DND-41 (cell line): ENCODE data around the gene MIEF2.

Source experiments
- ATAC-seq: fragments of 200-7000 bp; cut with Tn5 transposase; 3 replicates; pipeline ENCODE4 v1.9.1; 2021; ENCODE audit warnings: low read depth; ENCODE audit not compliant: insufficient read depth
- DNase-seq: peaks from one replicate; pipeline ENCODE4 v3.0.0-alpha.2; 2020
- H2AFZ ChIP-seq: 2 replicates; pipeline ENCODE4 v1.6.0; 2012; ENCODE audit warnings: low read depth, low read length
- H3K27ac ChIP-seq: 2 replicates; pipeline ENCODE4 v1.5.1; 2012; ENCODE audit warnings: low read length, inconsistent platforms
- H3K27me3 ChIP-seq: fragments of 200-600 bp; sonication (generic); 2 replicates; pipeline ENCODE4 v1.6.0; 2012; ENCODE audit warnings: low read length, mild to moderate bottlenecking, inconsistent platforms; ENCODE audit not compliant: insufficient read depth, poor library complexity
- H3K36me3 ChIP-seq: 2 replicates; pipeline ENCODE4 v1.5.1; 2012; ENCODE audit warnings: low read length, inconsistent platforms; ENCODE audit not compliant: insufficient read depth
- H3K4me1 ChIP-seq: 2 replicates; pipeline ENCODE4 v1.5.1; 2012; ENCODE audit warnings: mild to moderate bottlenecking, low read length; ENCODE audit not compliant: insufficient read depth
- H3K4me2 ChIP-seq: 2 replicates; pipeline ENCODE4 v1.6.0; 2012; ENCODE audit warnings: mild to moderate bottlenecking, moderate library complexity, low read length, inconsistent platforms; ENCODE audit not compliant: insufficient read depth
- H3K4me3 ChIP-seq, 2 experiments: fragments of 200-600 bp in 1 of 2; shearing (Covaris generic) in 1 of 2; 2 replicates each; pipeline ENCODE4 v1.5.1; 2012 to 2016; ENCODE audit warnings: inconsistent platforms in 2 of 2, low read length in 2 of 2, mild to moderate bottlenecking in 2 of 2, low read depth in 1 of 2, moderate library complexity in 1 of 2
- H3K79me2 ChIP-seq: 2 replicates; pipeline ENCODE4 v1.6.0; 2012; ENCODE audit warnings: low read length, inconsistent platforms; ENCODE audit not compliant: insufficient read depth
- H3K9ac ChIP-seq: 2 replicates; pipeline ENCODE4 v1.6.0; 2012; ENCODE audit warnings: low read depth, mild to moderate bottlenecking, inconsistent platforms, low read length, moderate library complexity
- H3K9me3 ChIP-seq: 2 replicates; pipeline ENCODE4 v1.5.1; 2012; ENCODE audit warnings: low read length, moderate library complexity, mild to moderate bottlenecking, inconsistent platforms; ENCODE audit not compliant: insufficient read depth, severe bottlenecking
- H4K20me1 ChIP-seq: 2 replicates; pipeline ENCODE4 v1.6.0; 2012; ENCODE audit warnings: low read length; ENCODE audit not compliant: insufficient read depth
- CTCF ChIP-seq: IDR thresholded peaks from 2 replicates; pipeline ENCODE4 v1.5.1; 2012; ENCODE audit warnings: borderline replicate concordance, low read length, moderate library complexity, mild to moderate bottlenecking; ENCODE audit not compliant: poor library complexity, severe bottlenecking; ENCODE audit errors: extremely low read depth
- EZH2 ChIP-seq: IDR thresholded peaks from 3 replicates; pipeline ENCODE4 v1.6.1; 2012; ENCODE audit warnings: borderline replicate concordance, low read depth, mild to moderate bottlenecking, moderate library complexity, low read length, inconsistent platforms; ENCODE audit not compliant: severe bottlenecking

MIEF2 gene

GRCh38 chr17:18224387-18225120, 35.9 kb upstream of the MIEF2 start:
- TF ChIP-seq CTCF: no peak
- no peak for TF ChIP-seq EZH2
- Histone ChIP-seq H3K9me3 (no peaks in the 10 kb centered on the region), H3K27ac (peak overlapping the region; percentile 62), H3K9ac (peak overlapping the region; percentile 50), H3K4me2 (peak overlapping the region; percentile 76), H3K4me1 (peaks cover 34% of the 10 kb centered on the region), H3K27me3 (no peaks in the 10 kb centered on the region), H2AFZ (peak overlapping the region; percentile 76), H3K36me3 (no peaks in the 10 kb centered on the region), H3K79me2 (peaks cover 38% of the 10 kb centered on the region), H4K20me1 (peaks cover 28% of the 10 kb centered on the region), H3K4me3 (peak overlapping the region in 1 of 2 experiments; percentile 56; a peak in 2 of 4 replicates)
- no peak for DNase-seq
- ATAC-seq: no peak

GRCh38 chr17:18225121-18225641, 35.3 kb upstream of the MIEF2 start, which contains the start of gene LLGL1:
Gene LLGL1 (plus strand): TSS chr17:18225635. CDS start chr17:18225683, 48 bp downstream.
- Histone ChIP-seq H3K79me2 (peaks cover 44% of the 10 kb centered on the region), H3K4me1 (peaks cover 34% of the 10 kb centered on the region), H2AFZ (peak within 1 kb of the TSS; percentile 92), H3K9ac (peak within 1 kb of the TSS; percentile 61), H3K36me3 (no peaks in the 10 kb centered on the region), H3K4me2 (peak within 1 kb of the TSS; percentile 90), H4K20me1 (peaks cover 32% of the 10 kb centered on the region), H3K27ac (peak within 1 kb of the TSS; percentile 62), H3K4me3 (peak within 1 kb of the TSS; percentile 48 to 83), H3K9me3 (no peaks in the 10 kb centered on the region), H3K27me3 (no peaks in the 10 kb centered on the region)
- ATAC-seq (peak; percentile 97), DNase-seq (peak; percentile 95)
- TF ChIP-seq EZH2 (no peak), CTCF (no peak)

- H3K9ac ChIP-seq: peak overlapping the region; percentile 61
- H3K4me1 ChIP-seq: peaks cover 34% of the 10 kb centered on the region
- H2AFZ ChIP-seq: peak overlapping the region; percentile 92
- H3K4me3 ChIP-seq: peak overlapping the region; percentile 48 to 83
- no peak for TF ChIP-seq EZH2
- no peak for TF ChIP-seq CTCF
- H3K27ac ChIP-seq: peak overlapping the region; percentile 55
- no peaks in the 10 kb centered on the region for H3K9me3 ChIP-seq
- no peaks in the 10 kb centered on the region for H3K36me3 ChIP-seq
- H3K27me3 ChIP-seq: no peaks in the 10 kb centered on the region
- DNase-seq (no peak), ATAC-seq (peak; percentile 22)
- H3K79me2 ChIP-seq: peaks cover 46% of the 10 kb centered on the region
- H4K20me1 ChIP-seq: peaks cover 37% of the 10 kb centered on the region
- H3K4me2 ChIP-seq: peak overlapping the region; percentile 90
These were observed 34.7 kb upstream of the MIEF2 start for GRCh38 chr17:18225642-18226283.
